Measurements from ENCODE around the gene CDH23.

GRCh38 chr10:71815515-71816130 lies 418.9 kb downstream of the CDH23 start:
- TF ChIP-seq GATA2 (IDR thresholded peaks at IDR 0.05; ENCODE audit: low read depth, low read length) (no peak), GATA3 (IDR thresholded peaks at IDR 0.05; ENCODE audit: low read depth, low read length) (no peak)

Measured in SH-SY5Y (cell line).